GM19043 (cell line): ENCODE results near the gene NEDD4L.
"Not testable (repeated sequence)": the region's sequence is repeated elsewhere in the genome, so short reads cannot be mapped to it uniquely, and the experiment has no call there.

ENCODE experiments used
- ATAC-seq: cut with Tn5 transposase; IDR thresholded peaks from one replicate; pipeline ENCODE4 v1.9.1; 2021; ENCODE audit warnings: low read depth; ENCODE audit not compliant: unreplicated experiment

NEDD4L gene

GRCh38 chr18:58359218-58359617, 315.2 kb downstream of the NEDD4L start:
- ATAC-seq: no peak

- no peak for ATAC-seq
These were observed 315.6 kb downstream of the NEDD4L start for GRCh38 chr18:58359620-58360019.

GRCh38 chr18:58360324-58360723, 316.3 kb downstream of the NEDD4L start:
- no peak for ATAC-seq

GRCh38 chr18:58361212-58361611, 317.2 kb downstream of the NEDD4L start:
- ATAC-seq: no peak

- ATAC-seq: no peak
These were observed 318.1 kb downstream of the NEDD4L start for GRCh38 chr18:58362027-58362575.

GRCh38 chr18:58362829-58363271, 318.8 kb downstream of the NEDD4L start:
- no peak for ATAC-seq

- no peak for ATAC-seq
These were observed 319.9 kb downstream of the NEDD4L start for GRCh38 chr18:58363767-58364540.

GRCh38 chr18:58364876-58365528, 321.0 kb downstream of the NEDD4L start:
- ATAC-seq: no peak

- ATAC-seq: no peak
These were observed 323.6 kb downstream of the NEDD4L start for GRCh38 chr18:58367425-58368140.

GRCh38 chr18:58369616-58370015, 325.6 kb downstream of the NEDD4L start:
- no peak for ATAC-seq

- ATAC-seq: no peak
These were observed 326.1 kb downstream of the NEDD4L start for GRCh38 chr18:58370038-58370580.

GRCh38 chr18:58370612-58371011, 326.6 kb downstream of the NEDD4L start:
- no peak for ATAC-seq

- ATAC-seq: no peak
These were observed 329.5 kb downstream of the NEDD4L start for GRCh38 chr18:58373481-58373880.

GRCh38 chr18:58375051-58375450, 331.0 kb downstream of the NEDD4L start:
- ATAC-seq: no peak

GRCh38 chr18:58378411-58379379, 334.7 kb downstream of the NEDD4L start:
- no peak for ATAC-seq

GRCh38 chr18:58379443-58379842, 335.4 kb downstream of the NEDD4L start:
- no peak for ATAC-seq

GRCh38 chr18:58380113-58380512, 336.1 kb downstream of the NEDD4L start:
- ATAC-seq: not testable (repeated sequence)

GRCh38 chr18:58381676-58382411, 337.8 kb downstream of the NEDD4L start:
- no peak for ATAC-seq

- no peak for ATAC-seq
These were observed 338.4 kb downstream of the NEDD4L start for GRCh38 chr18:58382446-58382845.
